ENCODE data around the gene FBXL14. TPM values are rescaled to one million over a fixed set of nuclear protein-coding genes. Genes with fewer than 3 reads are reported as not detected.

The FBXL14 gene
- polyA plus RNA-seq, 2 of the 4 experiments (the other 2 are of a cell fraction), result 6.7 to 7.1 TPM

DNA sequence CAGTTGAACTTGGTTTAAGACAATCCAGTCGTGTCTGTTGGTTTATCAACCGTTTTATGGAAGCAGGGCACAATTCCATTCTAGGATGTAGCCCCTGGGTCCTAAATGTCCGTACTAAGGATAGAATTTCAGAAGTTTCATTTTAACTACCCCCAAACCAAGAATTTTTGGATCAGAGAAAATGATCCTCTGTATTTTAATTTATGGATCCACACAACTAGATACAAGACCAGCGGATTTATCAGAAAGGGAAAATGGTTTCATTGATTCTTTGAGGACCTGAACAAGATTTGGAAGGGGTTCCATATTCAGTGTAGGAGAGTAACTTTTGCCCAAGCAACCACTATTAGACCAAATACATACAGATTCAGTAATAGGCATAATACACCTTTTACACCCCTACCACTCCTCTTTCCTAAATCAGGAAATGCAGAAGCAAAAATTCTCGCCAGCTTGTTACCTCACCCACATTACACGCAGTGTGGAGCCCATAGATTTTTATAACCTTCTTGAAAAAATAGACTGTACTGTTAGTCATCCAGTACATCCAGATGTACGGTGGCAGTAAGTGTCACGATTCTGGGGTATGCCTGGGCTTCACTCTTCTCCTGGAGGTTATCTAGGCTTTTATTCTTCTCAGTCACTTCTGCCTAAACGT, 1.4 kb upstream of the FBXL14 start:
- H3K4me1 ChIP-seq, result peaks cover 33% of the 10 kb centered on the region
- DNase-seq (ENCODE audit: low read depth in 1 of 2, low spot score in 1 of 2) (no peak), ATAC-seq (no peak), FAIRE-seq (no peak)
- H3K27ac ChIP-seq, result peak overlapping the region in 1 of 2 experiments; percentile 99; a peak in 2 of 6 replicates
- H3K4me2 ChIP-seq, result peak overlapping the region; percentile 96
- 87% methylated on average over 9 of the region's 9 CpGs for WGBS (ENCODE audit: missing lambda C conversion rate)
- no peaks in the 10 kb centered on the region for H3K9me3 ChIP-seq
- ChIA-PET POLR2A (no interaction called here), CTCF (no interaction called here)
- no peak for TF ChIP-seq EHF (CRISPR knock-in tag; IDR thresholded peaks at IDR 0.05)
- no peak for TF ChIP-seq RNF2 (IDR thresholded peaks at IDR 0.05; ENCODE audit: borderline replicate concordance, low read depth)
- no peak for TF ChIP-seq JUNB (IDR thresholded peaks at IDR 0.05)
- no peak for TF ChIP-seq HOXA7 (CRISPR knock-in tag; IDR thresholded peaks at IDR 0.05)
- no peak for TF ChIP-seq MYC (IDR thresholded peaks at IDR 0.05; ENCODE audit: borderline replicate concordance, low read length)
- no peak for TF ChIP-seq RAD21 (conservative IDR thresholded peaks at IDR 0.05 in 1 of 2, IDR thresholded peaks at IDR 0.05 in 1 of 2)
- TF ChIP-seq, protein P1, sequence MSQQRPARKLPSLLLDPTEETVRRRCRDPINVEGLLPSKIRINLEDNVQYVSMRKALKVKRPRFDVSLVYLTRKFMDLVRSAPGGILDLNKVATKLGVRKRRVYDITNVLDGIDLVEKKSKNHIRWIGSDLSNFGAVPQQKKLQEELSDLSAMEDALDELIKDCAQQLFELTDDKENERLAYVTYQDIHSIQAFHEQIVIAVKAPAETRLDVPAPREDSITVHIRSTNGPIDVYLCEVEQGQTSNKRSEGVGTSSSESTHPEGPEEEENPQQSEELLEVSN (IDR thresholded peaks at IDR 0.05; ENCODE audit: borderline replicate concordance, low read depth), result no peak
- TF ChIP-seq, protein P2, sequence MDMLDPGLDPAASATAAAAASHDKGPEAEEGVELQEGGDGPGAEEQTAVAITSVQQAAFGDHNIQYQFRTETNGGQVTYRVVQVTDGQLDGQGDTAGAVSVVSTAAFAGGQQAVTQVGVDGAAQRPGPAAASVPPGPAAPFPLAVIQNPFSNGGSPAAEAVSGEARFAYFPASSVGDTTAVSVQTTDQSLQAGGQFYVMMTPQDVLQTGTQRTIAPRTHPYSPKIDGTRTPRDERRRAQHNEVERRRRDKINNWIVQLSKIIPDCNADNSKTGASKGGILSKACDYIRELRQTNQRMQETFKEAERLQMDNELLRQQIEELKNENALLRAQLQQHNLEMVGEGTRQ (IDR thresholded peaks at IDR 0.05), result no peak
- H3K4me3 ChIP-seq, result no peak overlapping the region

DNA sequence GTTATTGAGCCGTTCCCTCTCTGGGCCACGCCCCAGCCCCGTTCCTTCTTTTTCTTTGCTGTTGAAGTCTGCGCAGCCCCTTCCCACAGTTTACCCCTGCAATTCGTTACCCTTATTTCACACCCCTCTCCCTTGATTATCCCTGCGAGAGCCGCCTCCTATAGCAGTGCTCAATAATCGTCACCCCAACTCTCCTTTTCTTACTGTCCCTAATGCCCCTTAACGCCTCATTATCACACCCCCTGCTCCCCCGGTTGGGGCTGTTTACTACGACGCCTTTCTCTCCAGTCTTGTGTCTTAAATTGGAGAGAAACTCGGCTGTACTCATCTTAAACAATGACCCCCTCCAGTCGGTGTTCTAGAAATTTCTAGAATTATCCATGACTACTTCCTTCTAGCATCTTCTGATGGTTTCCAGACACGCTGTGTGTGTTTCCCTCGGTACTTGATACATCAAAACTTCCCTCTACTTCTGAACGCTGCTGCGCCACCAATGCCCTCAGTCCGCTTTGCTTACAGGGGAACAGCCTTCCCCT, 713 bp upstream of the FBXL14 start:
- H3K4me3 ChIP-seq, result peak overlapping the region; percentile 68
- FAIRE-seq (no peak), ATAC-seq (no peak; a peak in 1 of 6 replicates), DNase-seq (ENCODE audit: low read depth in 1 of 2, low spot score in 1 of 2) (no peak)
- no peaks in the 10 kb centered on the region for H3K9me3 ChIP-seq
- peak overlapping the region; percentile 91 to 99 for H3K27ac ChIP-seq
- 23% methylated on average over 19 of the region's 19 CpGs for WGBS (ENCODE audit: missing lambda C conversion rate)
- H3K4me2 ChIP-seq, result peak overlapping the region; percentile 96
- H3K4me1 ChIP-seq, result peaks cover 38% of the 10 kb centered on the region
- CTCF ChIA-PET, result interaction anchor here (1.0 to 3.0 kb wide), 2 partner anchors 12 to 477 kb away, joined by 3 to 20 read pairs; no protein-coding TSS in a partner anchor
- no peak for TF ChIP-seq TP53 (CRISPR knock-in tag; IDR thresholded peaks at IDR 0.05)
- POLR2A ChIA-PET, result interaction anchor here (0.5 to 0.9 kb wide), 3 partner anchors 8 to 135 kb away, joined by 3 to 7 read pairs (median 5); no protein-coding TSS in a partner anchor

DNA sequence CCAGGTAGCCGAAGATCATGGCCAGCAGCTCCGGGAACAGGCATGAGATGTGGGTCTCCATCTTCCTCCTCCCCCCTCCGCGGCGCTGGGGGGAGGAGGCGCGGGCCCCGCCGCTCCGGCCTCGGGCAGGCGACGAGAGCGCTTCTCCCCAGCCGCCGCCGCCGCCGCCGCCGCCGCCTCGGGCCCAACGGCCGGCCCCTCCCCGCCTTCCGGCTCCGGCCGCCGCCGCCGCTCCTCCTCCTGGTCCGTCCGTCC, 448 bp downstream of the FBXL14 start:
- peak overlapping the region; percentile 91 to 99 for H3K27ac ChIP-seq
- H3K4me2 ChIP-seq, result peak overlapping the region; percentile 95
- ATAC-seq, result peak; percentile 60 to 83; a peak in 5 of 6 replicates
- no CpG with 5 or more reads among the region's 34 CpGs for WGBS (ENCODE audit: missing lambda C conversion rate)
- TF ChIP-seq, protein P3, sequence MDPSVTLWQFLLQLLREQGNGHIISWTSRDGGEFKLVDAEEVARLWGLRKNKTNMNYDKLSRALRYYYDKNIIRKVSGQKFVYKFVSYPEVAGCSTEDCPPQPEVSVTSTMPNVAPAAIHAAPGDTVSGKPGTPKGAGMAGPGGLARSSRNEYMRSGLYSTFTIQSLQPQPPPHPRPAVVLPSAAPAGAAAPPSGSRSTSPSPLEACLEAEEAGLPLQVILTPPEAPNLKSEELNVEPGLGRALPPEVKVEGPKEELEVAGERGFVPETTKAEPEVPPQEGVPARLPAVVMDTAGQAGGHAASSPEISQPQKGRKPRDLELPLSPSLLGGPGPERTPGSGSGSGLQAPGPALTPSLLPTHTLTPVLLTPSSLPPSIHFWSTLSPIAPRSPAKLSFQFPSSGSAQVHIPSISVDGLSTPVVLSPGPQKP (IDR thresholded peaks at IDR 0.05; ENCODE audit: low read depth, low read length), result no peak
- TF ChIP-seq ZC3H11A (IDR thresholded peaks at IDR 0.05), result no peak
- no peak for TF ChIP-seq ZNF302 (CRISPR knock-in tag; IDR thresholded peaks at IDR 0.05)
- no peak for TF ChIP-seq EHF (CRISPR knock-in tag; IDR thresholded peaks at IDR 0.05)
- no peak for TF ChIP-seq FOSL2 (IDR thresholded peaks at IDR 0.05)
- TF ChIP-seq FOSL2 (CRISPR knock-in tag; IDR thresholded peaks at IDR 0.05), result no peak
- TF ChIP-seq, protein P4, sequence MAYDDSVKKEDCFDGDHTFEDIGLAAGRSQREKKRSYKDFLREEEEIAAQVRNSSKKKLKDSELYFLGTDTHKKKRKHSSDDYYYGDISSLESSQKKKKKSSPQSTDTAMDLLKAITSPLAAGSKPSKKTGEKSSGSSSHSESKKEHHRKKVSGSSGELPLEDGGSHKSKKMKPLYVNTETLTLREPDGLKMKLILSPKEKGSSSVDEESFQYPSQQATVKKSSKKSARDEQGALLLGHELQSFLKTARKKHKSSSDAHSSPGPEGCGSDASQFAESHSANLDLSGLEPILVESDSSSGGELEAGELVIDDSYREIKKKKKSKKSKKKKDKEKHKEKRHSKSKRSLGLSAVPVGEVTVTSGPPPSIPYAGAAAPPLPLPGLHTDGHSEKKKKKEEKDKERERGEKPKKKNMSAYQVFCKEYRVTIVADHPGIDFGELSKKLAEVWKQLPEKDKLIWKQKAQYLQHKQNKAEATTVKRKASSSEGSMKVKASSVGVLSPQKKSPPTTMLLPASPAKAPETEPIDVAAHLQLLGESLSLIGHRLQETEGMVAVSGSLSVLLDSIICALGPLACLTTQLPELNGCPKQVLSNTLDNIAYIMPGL (CRISPR knock-in tag; IDR thresholded peaks at IDR 0.05; ENCODE audit: borderline replicate concordance), result no peak
- no peak for TF ChIP-seq CHD2 (IDR thresholded peaks at IDR 0.05; ENCODE audit: low read length, partially characterized antibody)
- POLR2A ChIA-PET, result interaction anchor here (0.6 to 1.1 kb wide), 2 partner anchors 9 to 76 kb away, joined by 3 read pairs; no protein-coding TSS in a partner anchor
- H3K4me3 ChIP-seq, result peak overlapping the region; percentile 68
- H3K4me1 ChIP-seq, result peaks cover 38% of the 10 kb centered on the region
- DNase-seq (ENCODE audit: low read depth in 1 of 2, low spot score in 1 of 2), result peak in 1 of 2 experiments; percentile 67
- CTCF ChIA-PET, result interaction anchor here (1.2 to 3.0 kb wide), 5 partner anchors 10 to 1023 kb away, joined by 5 to 30 read pairs (median 13); no protein-coding TSS in a partner anchor
- no peak for FAIRE-seq
- H3K9me3 ChIP-seq, result no peaks in the 10 kb centered on the region
